ENCODE data around the gene GPC6. TPM values are rescaled to one million over a fixed set of nuclear protein-coding genes. Genes with fewer than 3 reads are reported as not detected.

The GPC6 gene
- total RNA-seq, 6 donors from 2014 or later: 1.3 to 7.3 (median 3.4) TPM

DNA sequence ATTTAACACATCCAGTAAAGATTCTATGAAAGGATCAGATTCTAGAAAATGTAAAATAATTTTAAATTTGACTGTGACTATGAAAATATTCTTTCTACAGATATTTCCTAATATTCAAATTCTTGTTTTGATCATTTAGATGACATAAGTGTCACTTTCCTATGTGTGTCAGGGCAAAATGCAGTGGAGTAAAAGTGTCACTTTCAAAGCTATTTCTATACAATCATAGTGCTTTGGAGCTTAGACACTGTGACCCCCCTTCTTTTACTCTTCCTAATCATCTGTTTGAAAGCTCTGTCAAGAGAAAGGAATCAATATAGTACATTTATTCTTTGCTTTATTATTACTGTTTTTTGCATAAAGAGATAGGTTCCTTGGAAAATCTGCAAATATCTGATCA is 760.9 kb downstream of the GPC6 start:
- Histone ChIP-seq H3K27me3 (no peaks in the 10 kb centered on the region), H3K36me3 (no peaks in the 10 kb centered on the region), H3K4me3 (no peak overlapping the region), H3K27ac (no peak overlapping the region), H3K4me1 (no peaks in the 10 kb centered on the region), H3K9me3 (no peaks in the 10 kb centered on the region)
- TF ChIP-seq EP300 (IDR thresholded peaks at IDR 0.05): no peak
- TF ChIP-seq POLR2A (IDR thresholded peaks at IDR 0.05): no peak
- TF ChIP-seq, protein P1, sequence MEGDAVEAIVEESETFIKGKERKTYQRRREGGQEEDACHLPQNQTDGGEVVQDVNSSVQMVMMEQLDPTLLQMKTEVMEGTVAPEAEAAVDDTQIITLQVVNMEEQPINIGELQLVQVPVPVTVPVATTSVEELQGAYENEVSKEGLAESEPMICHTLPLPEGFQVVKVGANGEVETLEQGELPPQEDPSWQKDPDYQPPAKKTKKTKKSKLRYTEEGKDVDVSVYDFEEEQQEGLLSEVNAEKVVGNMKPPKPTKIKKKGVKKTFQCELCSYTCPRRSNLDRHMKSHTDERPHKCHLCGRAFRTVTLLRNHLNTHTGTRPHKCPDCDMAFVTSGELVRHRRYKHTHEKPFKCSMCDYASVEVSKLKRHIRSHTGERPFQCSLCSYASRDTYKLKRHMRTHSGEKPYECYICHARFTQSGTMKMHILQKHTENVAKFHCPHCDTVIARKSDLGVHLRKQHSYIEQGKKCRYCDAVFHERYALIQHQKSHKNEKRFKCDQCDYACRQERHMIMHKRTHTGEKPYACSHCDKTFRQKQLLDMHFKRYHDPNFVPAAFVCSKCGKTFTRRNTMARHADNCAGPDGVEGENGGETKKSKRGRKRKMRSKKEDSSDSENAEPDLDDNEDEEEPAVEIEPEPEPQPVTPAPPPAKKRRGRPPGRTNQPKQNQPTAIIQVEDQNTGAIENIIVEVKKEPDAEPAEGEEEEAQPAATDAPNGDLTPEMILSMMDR (IDR thresholded peaks at IDR 0.05): no peak
- TF ChIP-seq POLR2AphosphoS5 (IDR thresholded peaks at IDR 0.05): no peak
- DNase-seq: no peak
- ATAC-seq (ENCODE audit: low FRiP score in 2 of 2): no peak

DNA sequence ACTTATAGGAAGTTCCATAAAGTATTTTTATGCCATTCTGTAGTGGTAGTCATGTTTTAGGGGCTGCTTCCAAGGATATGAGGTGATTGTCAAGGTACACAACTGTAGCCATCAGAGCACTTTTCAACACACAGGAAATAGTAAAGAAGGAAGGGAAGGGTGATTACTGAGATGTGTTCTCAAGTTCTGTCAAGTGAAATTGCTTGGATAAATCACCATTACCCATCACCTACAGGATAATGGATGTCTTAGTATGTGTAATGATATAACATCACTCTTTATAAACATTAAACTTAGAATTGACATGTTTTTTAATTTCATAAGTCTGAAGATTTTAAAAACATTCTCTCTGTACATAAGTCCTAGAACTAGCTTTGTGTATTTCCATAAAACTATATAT is 765.0 kb downstream of the GPC6 start:
- Histone ChIP-seq H3K27me3 (no peaks in the 10 kb centered on the region), H3K9me3 (no peaks in the 10 kb centered on the region), H3K36me3 (no peaks in the 10 kb centered on the region), H3K27ac (no peak overlapping the region), H3K4me1 (no peaks in the 10 kb centered on the region), H3K4me3 (no peak overlapping the region)
- ATAC-seq (ENCODE audit: low FRiP score in 2 of 2): no peak
- DNase-seq: no peak
- TF ChIP-seq EP300 (IDR thresholded peaks at IDR 0.05): no peak
- TF ChIP-seq, protein P1 (IDR thresholded peaks at IDR 0.05): no peak
- TF ChIP-seq POLR2A (IDR thresholded peaks at IDR 0.05): no peak
- TF ChIP-seq POLR2AphosphoS5 (IDR thresholded peaks at IDR 0.05): no peak

DNA sequence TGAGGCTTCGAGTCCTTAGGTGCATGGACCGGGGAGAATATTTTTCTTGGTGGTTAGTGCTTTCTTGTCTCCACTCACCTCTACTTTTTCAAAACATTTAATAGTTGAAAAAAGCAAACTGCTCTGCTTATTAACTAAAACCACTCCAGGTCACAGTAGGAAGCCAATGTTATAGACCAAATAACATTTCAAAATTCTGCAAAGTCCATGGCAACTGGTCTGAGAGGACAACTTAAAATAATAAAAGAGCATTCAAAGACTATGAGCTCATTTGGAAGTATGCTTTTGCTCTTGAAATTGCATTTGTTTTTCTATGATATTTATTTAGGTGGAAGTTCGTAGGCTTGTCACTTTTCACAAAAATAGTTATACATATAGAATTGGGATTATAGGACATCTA is 769.9 kb downstream of the GPC6 start:
- no peaks in the 10 kb centered on the region for H3K9me3 ChIP-seq
- no peak for ATAC-seq (ENCODE audit: low FRiP score in 2 of 2)
- H3K4me1 ChIP-seq: no peaks in the 10 kb centered on the region
- TF ChIP-seq POLR2A (IDR thresholded peaks at IDR 0.05): no peak
- TF ChIP-seq, protein P1 (IDR thresholded peaks at IDR 0.05): no peak
- TF ChIP-seq POLR2AphosphoS5 (IDR thresholded peaks at IDR 0.05): no peak
- no peak for TF ChIP-seq EP300 (IDR thresholded peaks at IDR 0.05)
- 88 to 89% methylated on average over 3 of the region's 3 CpGs for WGBS, 2 donors
- no peak for DNase-seq
- H3K27me3 ChIP-seq: no peaks in the 10 kb centered on the region
- H3K4me3 ChIP-seq: no peak overlapping the region
- no peaks in the 10 kb centered on the region for H3K36me3 ChIP-seq
- H3K27ac ChIP-seq: no peak overlapping the region

DNA sequence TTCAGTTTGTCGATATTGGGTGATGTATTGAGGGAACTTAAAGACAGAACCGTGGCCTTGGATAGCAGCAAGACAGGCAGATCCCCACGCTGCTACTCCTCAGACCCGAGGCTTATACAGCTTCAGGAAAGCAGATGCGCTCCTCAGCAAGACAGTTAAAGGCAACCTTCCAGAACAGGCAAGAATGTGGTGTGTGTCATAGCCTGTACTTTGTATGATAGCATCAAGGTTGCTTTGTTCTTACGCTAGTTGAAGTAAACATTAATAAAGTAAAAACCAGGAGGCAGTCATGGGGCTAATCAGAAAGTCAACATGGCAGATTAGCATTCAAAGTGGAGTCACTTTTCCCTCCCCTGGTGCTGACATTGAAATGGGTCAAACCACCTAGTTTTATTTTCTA is 779.7 kb downstream of the GPC6 start:
- 68 to 69% methylated on average over 6 of the region's 6 CpGs for WGBS, 2 donors
- Histone ChIP-seq H3K4me3 (no peak overlapping the region), H3K9me3 (no peaks in the 10 kb centered on the region), H3K27ac (no peak overlapping the region), H3K27me3 (no peaks in the 10 kb centered on the region), H3K36me3 (no peaks in the 10 kb centered on the region), H3K4me1 (no peaks in the 10 kb centered on the region)
- TF ChIP-seq EP300 (IDR thresholded peaks at IDR 0.05) (no peak), POLR2A (IDR thresholded peaks at IDR 0.05) (no peak), POLR2AphosphoS5 (IDR thresholded peaks at IDR 0.05) (no peak)
- TF ChIP-seq, protein P1 (IDR thresholded peaks at IDR 0.05): no peak
- DNase-seq: no peak
- no peak for ATAC-seq (ENCODE audit: low FRiP score in 2 of 2)

DNA sequence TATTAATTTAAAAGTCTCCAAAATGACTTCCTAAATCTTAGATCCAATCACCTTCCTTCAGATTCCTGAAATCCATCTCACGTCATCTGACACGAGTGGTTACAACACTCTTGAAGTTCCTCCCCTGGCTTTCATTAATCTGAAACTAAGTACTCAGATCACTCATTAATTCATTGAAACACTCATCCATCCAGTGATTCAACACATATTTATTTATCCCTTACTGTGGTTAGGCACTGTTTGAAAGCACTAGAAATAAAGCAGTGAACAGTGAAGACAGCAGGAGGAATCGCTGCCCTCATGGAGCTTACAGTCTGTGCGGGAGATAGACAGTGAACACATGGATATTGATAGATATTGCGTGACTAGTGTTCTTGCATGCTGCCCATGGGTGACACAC is 780.5 kb downstream of the GPC6 start:
- ATAC-seq (ENCODE audit: low FRiP score in 2 of 2) (no peak), DNase-seq (no peak)
- Histone ChIP-seq H3K27ac (no peak overlapping the region), H3K27me3 (no peaks in the 10 kb centered on the region), H3K36me3 (no peaks in the 10 kb centered on the region), H3K4me3 (no peak overlapping the region), H3K4me1 (no peaks in the 10 kb centered on the region), H3K9me3 (no peaks in the 10 kb centered on the region)
- WGBS, 2 donors: 88 to 90% methylated on average over 5 of the region's 5 CpGs
- TF ChIP-seq, protein P1 (IDR thresholded peaks at IDR 0.05): no peak
- no peak for TF ChIP-seq POLR2A (IDR thresholded peaks at IDR 0.05)
- TF ChIP-seq EP300 (IDR thresholded peaks at IDR 0.05): no peak
- TF ChIP-seq POLR2AphosphoS5 (IDR thresholded peaks at IDR 0.05): no peak
